ENCODE data around the gene FCHO1.

Gene FCHO1

DNA sequence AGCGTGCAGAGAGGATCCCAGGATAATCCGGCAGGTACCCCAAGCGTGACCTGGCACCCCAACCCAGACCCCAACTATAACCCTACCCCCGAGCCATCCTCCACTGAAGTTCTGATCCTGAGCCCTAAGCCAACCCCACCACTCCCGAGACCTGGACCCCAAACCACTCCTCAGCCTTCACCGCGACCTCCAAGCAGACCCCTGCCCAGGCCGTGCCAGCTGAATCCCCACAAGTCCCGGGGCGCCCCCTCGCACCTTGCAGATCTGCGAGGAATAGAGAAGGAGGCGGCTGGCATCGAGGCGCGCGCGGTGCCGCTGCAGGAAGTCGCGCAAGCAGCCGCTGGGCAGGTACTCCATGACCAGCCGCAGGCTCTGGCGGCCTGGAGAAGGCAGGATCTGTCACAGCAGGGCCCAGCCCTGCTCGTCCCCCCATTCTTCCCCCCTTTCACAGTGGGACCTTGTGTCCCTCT, 80.2 kb downstream of the FCHO1 start:
- TF ChIP-seq, protein P1, sequence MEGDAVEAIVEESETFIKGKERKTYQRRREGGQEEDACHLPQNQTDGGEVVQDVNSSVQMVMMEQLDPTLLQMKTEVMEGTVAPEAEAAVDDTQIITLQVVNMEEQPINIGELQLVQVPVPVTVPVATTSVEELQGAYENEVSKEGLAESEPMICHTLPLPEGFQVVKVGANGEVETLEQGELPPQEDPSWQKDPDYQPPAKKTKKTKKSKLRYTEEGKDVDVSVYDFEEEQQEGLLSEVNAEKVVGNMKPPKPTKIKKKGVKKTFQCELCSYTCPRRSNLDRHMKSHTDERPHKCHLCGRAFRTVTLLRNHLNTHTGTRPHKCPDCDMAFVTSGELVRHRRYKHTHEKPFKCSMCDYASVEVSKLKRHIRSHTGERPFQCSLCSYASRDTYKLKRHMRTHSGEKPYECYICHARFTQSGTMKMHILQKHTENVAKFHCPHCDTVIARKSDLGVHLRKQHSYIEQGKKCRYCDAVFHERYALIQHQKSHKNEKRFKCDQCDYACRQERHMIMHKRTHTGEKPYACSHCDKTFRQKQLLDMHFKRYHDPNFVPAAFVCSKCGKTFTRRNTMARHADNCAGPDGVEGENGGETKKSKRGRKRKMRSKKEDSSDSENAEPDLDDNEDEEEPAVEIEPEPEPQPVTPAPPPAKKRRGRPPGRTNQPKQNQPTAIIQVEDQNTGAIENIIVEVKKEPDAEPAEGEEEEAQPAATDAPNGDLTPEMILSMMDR (IDR thresholded peaks at IDR 0.05; ENCODE audit: insufficient read depth, low read length) = no peak
- TF ChIP-seq SPI1 (IDR thresholded peaks at IDR 0.05; ENCODE audit: borderline replicate concordance, low read depth) (no peak), POLR2AphosphoS5 (IDR thresholded peaks at IDR 0.05; ENCODE audit: low read depth) (no peak), GABPA (IDR thresholded peaks at IDR 0.05; ENCODE audit: low read depth) (no peak)
- TF ChIP-seq, protein P2, sequence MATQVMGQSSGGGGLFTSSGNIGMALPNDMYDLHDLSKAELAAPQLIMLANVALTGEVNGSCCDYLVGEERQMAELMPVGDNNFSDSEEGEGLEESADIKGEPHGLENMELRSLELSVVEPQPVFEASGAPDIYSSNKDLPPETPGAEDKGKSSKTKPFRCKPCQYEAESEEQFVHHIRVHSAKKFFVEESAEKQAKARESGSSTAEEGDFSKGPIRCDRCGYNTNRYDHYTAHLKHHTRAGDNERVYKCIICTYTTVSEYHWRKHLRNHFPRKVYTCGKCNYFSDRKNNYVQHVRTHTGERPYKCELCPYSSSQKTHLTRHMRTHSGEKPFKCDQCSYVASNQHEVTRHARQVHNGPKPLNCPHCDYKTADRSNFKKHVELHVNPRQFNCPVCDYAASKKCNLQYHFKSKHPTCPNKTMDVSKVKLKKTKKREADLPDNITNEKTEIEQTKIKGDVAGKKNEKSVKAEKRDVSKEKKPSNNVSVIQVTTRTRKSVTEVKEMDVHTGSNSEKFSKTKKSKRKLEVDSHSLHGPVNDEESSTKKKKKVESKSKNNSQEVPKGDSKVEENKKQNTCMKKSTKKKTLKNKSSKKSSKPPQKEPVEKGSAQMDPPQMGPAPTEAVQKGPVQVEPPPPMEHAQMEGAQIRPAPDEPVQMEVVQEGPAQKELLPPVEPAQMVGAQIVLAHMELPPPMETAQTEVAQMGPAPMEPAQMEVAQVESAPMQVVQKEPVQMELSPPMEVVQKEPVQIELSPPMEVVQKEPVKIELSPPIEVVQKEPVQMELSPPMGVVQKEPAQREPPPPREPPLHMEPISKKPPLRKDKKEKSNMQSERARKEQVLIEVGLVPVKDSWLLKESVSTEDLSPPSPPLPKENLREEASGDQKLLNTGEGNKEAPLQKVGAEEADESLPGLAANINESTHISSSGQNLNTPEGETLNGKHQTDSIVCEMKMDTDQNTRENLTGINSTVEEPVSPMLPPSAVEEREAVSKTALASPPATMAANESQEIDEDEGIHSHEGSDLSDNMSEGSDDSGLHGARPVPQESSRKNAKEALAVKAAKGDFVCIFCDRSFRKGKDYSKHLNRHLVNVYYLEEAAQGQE (IDR thresholded peaks at IDR 0.05; ENCODE audit: insufficient replicate concordance, low read depth) = no peak
- no peak overlapping the region for H3K4me3 ChIP-seq (replicated peaks; ENCODE audit: insufficient read depth, low read length)
- H3K27me3 ChIP-seq (ENCODE audit: insufficient read depth, poor library complexity, severe bottlenecking) = no peaks in the 10 kb centered on the region
- no peak for DNase-seq (ENCODE audit: low read depth in 1 of 2, low spot score in 1 of 2)
- no peak overlapping the region for H3K27ac ChIP-seq (replicated peaks)

DNA sequence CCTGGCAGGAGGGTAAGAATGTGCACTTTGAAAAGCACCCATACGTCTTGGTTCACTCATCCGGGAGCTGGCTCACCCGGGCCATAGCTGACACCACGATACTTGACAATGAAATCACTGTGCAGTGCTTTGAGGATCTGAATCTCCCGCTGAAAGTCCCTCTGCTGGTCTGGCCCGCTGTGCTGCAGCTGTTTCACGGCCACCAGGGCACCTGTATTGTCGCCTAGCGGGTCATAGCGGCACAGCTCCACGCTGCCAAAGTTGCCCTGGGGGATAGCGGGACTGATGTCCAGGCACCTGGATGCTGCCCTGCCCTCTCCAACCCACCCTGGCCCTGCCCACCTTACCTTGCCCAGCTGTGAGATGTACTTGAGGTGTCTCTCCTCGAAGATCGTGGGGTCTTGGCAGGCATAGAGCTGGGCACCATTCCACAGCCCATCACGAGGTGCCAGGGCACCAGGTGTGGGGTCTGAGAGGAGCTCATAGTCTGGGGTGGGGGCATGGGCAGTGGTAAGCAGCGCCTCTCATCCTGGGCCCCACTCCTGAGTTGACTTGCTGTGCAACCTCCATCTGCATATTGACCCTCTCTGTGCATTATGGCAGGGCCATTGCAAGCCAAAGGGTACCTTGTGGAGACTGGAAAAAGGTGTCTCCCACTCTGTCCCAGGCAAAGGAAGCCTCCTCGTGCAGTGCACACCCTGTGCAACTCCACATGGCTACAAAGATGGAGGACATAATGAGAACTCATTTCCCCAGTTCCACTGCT, 81.3 kb downstream of the FCHO1 start:
- H3K4me3 ChIP-seq (replicated peaks; ENCODE audit: insufficient read depth, low read length) = no peak overlapping the region
- no peak for DNase-seq (ENCODE audit: low read depth in 1 of 2, low spot score in 1 of 2)
- no peaks in the 10 kb centered on the region for H3K27me3 ChIP-seq (ENCODE audit: insufficient read depth, poor library complexity, severe bottlenecking)
- no peak overlapping the region for H3K27ac ChIP-seq (replicated peaks)
- TF ChIP-seq GABPA (IDR thresholded peaks at IDR 0.05; ENCODE audit: low read depth) = no peak
- TF ChIP-seq, protein P1 (IDR thresholded peaks at IDR 0.05; ENCODE audit: insufficient read depth, low read length) = no peak
- no peak for TF ChIP-seq SPI1 (IDR thresholded peaks at IDR 0.05; ENCODE audit: borderline replicate concordance, low read depth)
- TF ChIP-seq, protein P2 (IDR thresholded peaks at IDR 0.05; ENCODE audit: insufficient replicate concordance, low read depth) = no peak
- no peak for TF ChIP-seq POLR2AphosphoS5 (IDR thresholded peaks at IDR 0.05; ENCODE audit: low read depth)

DNA sequence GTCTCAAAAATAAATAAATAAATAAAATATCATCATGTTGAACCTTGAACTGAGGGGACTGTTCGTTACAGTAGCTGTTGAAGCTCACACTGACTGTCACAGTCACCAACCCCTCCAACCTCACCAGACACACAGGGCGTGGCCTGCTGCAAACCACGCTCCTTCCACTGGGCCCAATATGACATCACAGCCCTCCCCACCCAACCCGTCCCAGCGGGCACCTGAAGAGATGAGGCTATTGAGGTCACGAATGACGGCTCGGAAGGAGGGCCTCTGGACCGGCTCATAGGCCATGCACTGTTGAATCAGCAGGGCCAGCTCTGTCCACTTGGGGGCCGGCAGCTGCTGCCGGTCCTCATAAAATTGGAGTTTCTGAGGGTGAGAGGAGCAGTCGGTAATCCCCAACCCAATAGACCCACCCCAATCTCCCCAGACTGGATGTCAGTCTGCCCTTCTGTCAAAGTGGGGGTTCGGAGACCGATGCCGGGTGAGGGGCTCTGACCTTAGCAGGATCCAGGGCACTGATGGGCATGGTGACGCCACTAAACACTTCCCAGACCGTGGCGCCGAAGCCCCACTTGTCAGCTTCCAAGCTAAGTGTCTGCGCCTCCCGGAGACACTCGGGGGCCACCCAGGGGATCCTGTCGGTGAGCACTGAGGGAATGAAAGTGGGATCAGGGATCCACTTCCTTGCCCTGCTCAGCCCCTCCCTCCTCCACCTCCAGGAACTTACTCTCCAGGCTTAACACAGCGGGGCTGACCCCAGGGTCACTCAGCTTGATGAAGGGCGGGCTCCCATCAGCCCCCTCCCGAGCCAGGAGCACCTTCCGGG, 83.3 kb downstream of the FCHO1 start:
- DNase-seq (ENCODE audit: low read depth in 1 of 2, low spot score in 1 of 2) = no peak

More for the DNA sequence above, 83.3 kb downstream of the FCHO1 start:
- Histone ChIP-seq H3K4me3 (replicated peaks; ENCODE audit: insufficient read depth, low read length) (no peak overlapping the region), H3K27ac (replicated peaks) (no peak overlapping the region), H3K27me3 (ENCODE audit: insufficient read depth, poor library complexity, severe bottlenecking) (no peaks in the 10 kb centered on the region)
- TF ChIP-seq, protein P2 (IDR thresholded peaks at IDR 0.05; ENCODE audit: insufficient replicate concordance, low read depth) = no peak
- no peak for TF ChIP-seq GABPA (IDR thresholded peaks at IDR 0.05; ENCODE audit: low read depth)
- TF ChIP-seq SPI1 (IDR thresholded peaks at IDR 0.05; ENCODE audit: borderline replicate concordance, low read depth) = no peak
- no peak for TF ChIP-seq POLR2AphosphoS5 (IDR thresholded peaks at IDR 0.05; ENCODE audit: low read depth)
- TF ChIP-seq, protein P1 (IDR thresholded peaks at IDR 0.05; ENCODE audit: insufficient read depth, low read length) = no peak

Data from HL-60 (cell line).